Fibroblast of villous mesenchyme (primary cell): ENCODE results near the gene SH2D2A. TPM values are rescaled to one million over a fixed set of nuclear protein-coding genes. Genes with fewer than 3 reads are reported as not detected.

Source experiments
- DNase-seq: peaks from one replicate; pipeline ENCODE4 v3.0.0-alpha.2; 2010; ENCODE audit warnings: low read depth
- H3K4me3 ChIP-seq: 2 replicates; pipeline ENCODE4 v1.5.1; 2011; ENCODE audit warnings: low read depth, mild to moderate bottlenecking, low read length
- CTCF ChIP-seq: IDR thresholded peaks from 2 replicates; pipeline ENCODE4 v1.5.1; 2012; ENCODE audit warnings: low read depth, mild to moderate bottlenecking, low read length; ENCODE audit not compliant: insufficient read depth
- total RNA-seq: library from RNA; depleted of rRNA; stranded (reverse); fragments of >200 nt; gene quantifications from 2 replicates; pipeline ENCODE4 v1.2.3, GENCODE V29; 2012

The SH2D2A gene
- total RNA-seq, 1 donor, result not detected

DNA sequence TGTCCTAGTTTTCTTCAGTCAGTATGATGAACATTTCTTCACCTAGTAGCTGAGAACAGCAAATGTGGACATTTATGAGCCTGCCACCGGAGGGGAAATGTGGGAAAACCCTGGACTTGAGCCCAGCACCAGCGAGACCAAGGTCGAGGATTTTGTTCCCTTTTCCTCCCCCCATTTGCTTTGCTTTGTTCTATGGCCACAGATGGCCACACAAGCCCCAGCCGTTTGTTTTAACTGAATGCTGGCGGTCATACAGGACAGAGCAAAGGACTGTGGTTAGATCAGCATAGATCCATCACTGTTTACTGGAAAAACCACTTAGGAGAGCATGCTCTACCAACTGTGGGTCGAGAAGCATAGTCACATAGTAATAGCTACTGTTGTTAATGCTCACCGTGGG, 20.9 kb downstream of the SH2D2A start:
- no peak for TF ChIP-seq CTCF
- no peak for DNase-seq
- H3K4me3 ChIP-seq, result no peak overlapping the region

DNA sequence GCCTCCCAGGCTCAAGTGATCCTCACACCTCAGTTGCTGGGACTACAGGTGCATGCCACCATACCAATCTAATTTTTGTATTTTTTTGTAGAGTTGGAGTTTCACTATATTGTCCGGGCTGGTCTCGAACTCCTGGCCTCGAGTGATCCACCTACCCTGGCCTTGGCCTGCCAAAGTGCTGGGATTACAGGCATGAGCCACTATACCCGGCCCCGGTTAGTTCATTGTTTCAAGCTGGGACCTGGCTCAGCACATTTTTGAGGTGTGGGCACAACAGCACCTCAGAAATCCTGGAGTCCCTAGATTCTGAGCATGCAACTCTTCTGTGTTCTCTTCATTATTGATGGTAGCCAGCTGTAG, 21.3 kb downstream of the SH2D2A start:
- no peak for TF ChIP-seq CTCF
- no peak for DNase-seq
- no peak overlapping the region for H3K4me3 ChIP-seq

DNA sequence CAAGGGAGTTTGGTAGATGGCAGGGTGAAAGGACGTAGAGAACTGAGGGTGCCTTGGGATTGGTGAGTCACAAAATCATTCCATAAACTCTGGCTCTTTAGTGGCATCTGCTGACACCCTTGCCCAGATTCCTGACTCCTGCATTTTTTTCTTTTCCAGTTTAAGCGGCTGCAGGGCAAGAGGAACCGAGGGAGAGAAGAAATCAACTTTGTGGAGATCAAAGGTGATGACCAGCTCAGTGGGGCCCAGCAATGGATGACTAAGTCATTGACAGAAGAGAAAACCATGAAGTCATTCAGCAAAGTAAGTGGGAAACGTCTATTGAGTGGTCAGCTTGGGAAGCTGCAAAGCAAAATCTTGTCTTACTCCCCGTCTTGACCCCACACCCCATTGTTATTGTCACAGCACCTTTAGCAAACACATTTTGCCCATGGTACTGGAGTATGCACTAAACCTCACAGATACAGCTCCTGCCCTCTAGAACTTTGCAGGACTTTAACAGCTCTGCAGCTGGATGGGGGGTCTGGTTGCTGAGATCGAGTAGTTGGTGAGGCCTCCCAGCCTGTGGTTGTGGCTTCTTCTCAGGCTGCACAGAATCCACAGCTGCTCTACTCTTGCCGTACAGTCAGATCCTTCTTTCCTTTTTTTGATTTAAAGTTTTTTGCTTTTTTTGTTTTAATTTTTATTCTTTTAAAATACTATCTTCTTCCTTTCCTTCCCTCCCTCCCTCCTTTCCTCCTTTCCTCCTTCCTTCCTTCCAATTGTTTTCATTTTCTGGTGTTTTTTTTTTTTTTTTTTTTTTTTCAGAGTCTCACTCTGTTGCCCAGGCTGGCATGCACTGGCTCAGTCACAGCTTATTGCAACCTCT, 21.9 kb downstream of the SH2D2A start:
- DNase-seq, result no peak
- no peak overlapping the region for H3K4me3 ChIP-seq
- TF ChIP-seq CTCF, result no peak

DNA sequence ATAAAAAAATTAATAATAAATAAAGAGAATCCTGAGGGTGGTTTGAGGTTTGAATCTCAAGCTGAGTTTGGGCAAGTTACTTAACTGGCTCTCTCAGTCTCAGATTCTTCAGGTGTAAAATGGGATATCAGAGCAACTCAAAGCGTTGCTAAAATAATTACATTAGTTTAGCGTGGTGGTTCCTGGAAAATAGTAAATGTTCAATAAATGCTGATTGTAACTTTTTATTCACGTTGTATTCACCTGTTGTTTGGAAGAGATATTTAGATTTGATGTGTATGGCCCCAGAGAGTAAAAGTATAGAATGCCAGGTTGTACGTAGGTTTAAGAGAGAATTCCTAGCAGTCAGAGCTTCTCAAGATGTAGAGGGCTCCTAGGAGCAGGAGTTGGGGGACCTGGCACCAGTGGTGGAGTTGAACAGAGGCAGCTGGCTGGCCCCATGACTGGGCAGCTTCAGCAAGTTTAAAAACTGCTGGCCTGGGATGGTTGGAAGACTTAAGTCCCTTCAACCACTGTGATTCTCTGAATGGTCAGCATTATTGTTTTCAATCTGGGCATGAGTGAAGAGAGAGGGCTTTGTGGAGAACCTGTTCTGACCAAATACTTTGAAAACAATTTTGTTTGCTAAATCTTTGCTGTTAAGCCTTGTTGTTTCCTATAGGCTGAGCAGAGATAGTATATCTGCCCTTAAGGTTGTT, 26.9 kb downstream of the SH2D2A start:
- H3K4me3 ChIP-seq, result no peak overlapping the region
- TF ChIP-seq CTCF, result no peak

DNA sequence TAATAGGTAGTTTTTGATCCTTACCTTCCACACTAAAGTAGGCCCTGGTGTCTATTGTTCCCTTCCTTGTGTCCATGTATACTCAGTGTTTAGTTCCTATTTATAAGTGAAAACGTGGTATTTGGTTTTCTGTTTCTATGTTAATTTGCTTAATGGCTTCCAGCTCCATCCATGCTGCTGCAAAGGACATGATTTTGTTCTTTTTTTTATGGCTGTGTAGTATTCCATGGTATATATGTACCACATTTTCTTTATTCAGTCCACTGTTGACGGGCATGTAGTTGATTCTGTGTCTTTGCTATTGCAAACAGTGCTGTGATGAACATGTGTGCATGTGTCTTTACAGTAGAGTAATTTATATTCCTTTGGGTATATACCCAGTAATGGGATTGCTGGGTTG, 28.5 kb downstream of the SH2D2A start:
- no peak for TF ChIP-seq CTCF
- H3K4me3 ChIP-seq, result no peak overlapping the region
- DNase-seq, result no peak

More for the DNA sequence above, 26.9 kb downstream of the SH2D2A start:
- no peak for DNase-seq

DNA sequence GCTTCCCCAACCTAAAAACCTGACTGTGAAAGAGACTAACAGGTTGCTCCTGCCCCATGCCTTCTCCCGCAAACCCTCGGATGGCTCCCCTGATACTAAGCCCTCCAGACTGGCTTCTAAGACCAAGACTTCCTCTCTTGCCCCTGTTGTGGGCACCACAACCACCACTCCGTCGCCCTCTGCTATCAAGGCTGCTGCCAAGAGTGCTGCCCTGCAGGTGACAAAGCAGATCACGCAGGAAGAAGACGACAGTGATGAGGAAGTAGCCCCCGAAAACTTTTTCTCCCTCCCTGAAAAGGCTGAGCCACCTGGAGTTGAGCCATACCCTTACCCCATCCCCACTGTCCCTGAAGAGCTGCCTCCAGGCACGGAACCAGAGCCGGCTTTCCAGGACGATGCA, 30.0 kb downstream of the SH2D2A start:
- no peak for TF ChIP-seq CTCF
- H3K4me3 ChIP-seq, result no peak overlapping the region
- DNase-seq, result no peak

GRCh38 chr1:156785458-156785857, 31.2 kb downstream of the SH2D2A start:
- no peak for TF ChIP-seq CTCF
- no peak overlapping the region for H3K4me3 ChIP-seq
- no peak for DNase-seq
